SHP77 (cell line): ENCODE measurements around the gene PPIA.
"Not testable (repeated sequence)": the region's sequence is repeated elsewhere in the genome, so short reads cannot be mapped to it uniquely, and the experiment has no call there.

Experiments used
- DNase-seq, 2 experiments: peaks; one replicate each; lab custom pipeline; 2025; lab: John Stamatoyannopoulos, UW

PPIA gene

GRCh38 chr7:44764081-44764480 is 32.4 kb upstream of the PPIA start:
- DNase-seq = no peak

GRCh38 chr7:44764665-44765578 is 31.6 kb upstream of the PPIA start:
- DNase-seq = no peak

GRCh38 chr7:44765579-44766415 is 30.7 kb upstream of the PPIA start:
- no peak for DNase-seq

- DNase-seq = no peak
Observed at GRCh38 chr7:44766416-44766801, 30.1 kb upstream of the PPIA start.

GRCh38 chr7:44767134-44767911 is 29.2 kb upstream of the PPIA start:
- no peak for DNase-seq

GRCh38 chr7:44767912-44768627 is 28.4 kb upstream of the PPIA start:
- DNase-seq = no peak

- DNase-seq = no peak
Observed at GRCh38 chr7:44768628-44769371, 27.7 kb upstream of the PPIA start.

- no peak for DNase-seq
Observed at GRCh38 chr7:44769376-44769775, 27.1 kb upstream of the PPIA start.

GRCh38 chr7:44769776-44770294 is 26.6 kb upstream of the PPIA start:
- DNase-seq = no peak

GRCh38 chr7:44771358-44771757 is 25.1 kb upstream of the PPIA start:
- no peak for DNase-seq

- no peak for DNase-seq
Observed at GRCh38 chr7:44772440-44772839, 24.0 kb upstream of the PPIA start.

- DNase-seq = no peak
Observed at GRCh38 chr7:44772867-44773266, 23.6 kb upstream of the PPIA start.

GRCh38 chr7:44774486-44774885 is 22.0 kb upstream of the PPIA start:
- not testable (repeated sequence) for DNase-seq

GRCh38 chr7:44775383-44776107 is 20.9 kb upstream of the PPIA start:
- DNase-seq = no peak

GRCh38 chr7:44776211-44776610 is 20.3 kb upstream of the PPIA start:
- no peak for DNase-seq

- DNase-seq = no peak
Observed at GRCh38 chr7:44782460-44782859, 14.0 kb upstream of the PPIA start.

GRCh38 chr7:44783407-44783806 is 13.1 kb upstream of the PPIA start:
- no peak for DNase-seq

GRCh38 chr7:44784364-44784763 is 12.1 kb upstream of the PPIA start:
- no peak for DNase-seq

GRCh38 chr7:44785218-44785617 is 11.3 kb upstream of the PPIA start:
- not testable (repeated sequence) for DNase-seq

GRCh38 chr7:44787041-44787440 is 9.4 kb upstream of the PPIA start:
- DNase-seq = no peak
